Femur (tissue), 1 donor: Measurements from ENCODE around the gene CIPC.
A peak's percentile ranks its signal among the peaks of the same experiment; 100 is the strongest.

Experiments used
- DNase-seq: peaks from one replicate; pipeline ENCODE4 v3.0.0-alpha.2; 2017

The CIPC gene, protein sequence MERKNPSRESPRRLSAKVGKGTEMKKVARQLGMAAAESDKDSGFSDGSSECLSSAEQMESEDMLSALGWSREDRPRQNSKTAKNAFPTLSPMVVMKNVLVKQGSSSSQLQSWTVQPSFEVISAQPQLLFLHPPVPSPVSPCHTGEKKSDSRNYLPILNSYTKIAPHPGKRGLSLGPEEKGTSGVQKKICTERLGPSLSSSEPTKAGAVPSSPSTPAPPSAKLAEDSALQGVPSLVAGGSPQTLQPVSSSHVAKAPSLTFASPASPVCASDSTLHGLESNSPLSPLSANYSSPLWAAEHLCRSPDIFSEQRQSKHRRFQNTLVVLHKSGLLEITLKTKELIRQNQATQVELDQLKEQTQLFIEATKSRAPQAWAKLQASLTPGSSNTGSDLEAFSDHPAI

DNA sequence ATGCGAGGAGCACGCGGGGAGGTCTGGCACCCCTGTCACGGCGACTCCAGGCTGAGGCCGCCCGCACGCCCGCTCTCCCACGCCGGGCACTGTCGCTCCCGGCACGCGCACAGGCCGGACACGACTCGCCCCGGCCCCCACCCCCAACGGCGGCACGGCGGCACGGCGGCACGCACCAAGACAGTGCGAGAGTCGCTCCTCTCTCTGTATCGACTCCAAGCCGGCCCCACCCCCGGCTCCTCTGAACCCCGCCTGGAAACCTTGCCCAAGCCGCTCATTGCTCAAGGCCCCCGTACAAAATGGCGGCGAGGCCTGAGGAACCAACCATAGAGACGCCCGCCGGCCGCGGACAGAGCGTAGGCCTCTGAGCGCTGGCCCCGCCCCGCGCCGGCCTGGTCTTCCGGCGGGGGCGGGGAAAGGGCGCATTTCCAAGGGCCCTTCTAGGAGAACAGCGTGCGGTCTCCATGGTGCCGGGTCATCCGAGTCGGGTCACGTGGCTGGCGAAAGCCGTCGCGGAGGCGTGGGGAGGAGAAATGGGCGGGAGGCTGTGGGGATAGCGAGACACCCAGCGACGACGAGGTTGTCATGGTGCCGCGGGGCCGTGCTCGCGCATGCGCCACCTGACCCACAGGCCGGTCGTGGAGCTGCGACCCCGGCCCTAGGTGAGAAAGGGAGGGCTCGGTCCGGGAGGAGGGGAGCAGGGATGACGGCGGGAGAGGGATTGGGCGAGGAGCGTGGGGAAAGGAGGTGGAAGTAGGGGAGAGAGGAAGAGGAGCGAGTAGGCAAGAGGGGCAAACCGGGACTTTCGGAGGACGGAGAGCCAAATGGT lies at the start of gene CIPC:
Gene CIPC, plus strand, starts transcription at position 559 of the 829 bp plus-strand sequence. CDS start 7,451 bp downstream, outside the sequence.
- DNase-seq = peak; percentile 100

DNA sequence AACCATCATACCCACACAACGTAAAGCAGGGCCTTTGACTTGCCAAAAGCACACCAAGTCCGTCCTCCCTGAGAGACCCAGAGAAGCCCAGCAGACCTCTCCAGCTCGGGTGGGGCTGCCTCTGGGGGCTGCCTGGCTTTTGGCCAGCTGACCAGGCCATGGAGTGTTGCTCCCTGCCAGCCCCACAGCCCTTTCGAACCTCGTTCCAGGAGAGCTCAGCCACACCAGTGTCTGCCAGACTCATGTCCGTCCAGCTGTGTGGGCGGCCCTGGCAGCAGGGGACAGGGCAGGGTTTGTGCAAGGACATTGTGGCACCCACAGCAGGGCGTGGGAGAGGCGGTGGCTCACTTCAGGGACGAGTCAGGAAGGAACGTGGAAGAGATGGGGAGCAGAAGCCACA lies 46.9 kb upstream of the CIPC start:
- peak; percentile 80 for DNase-seq

DNA sequence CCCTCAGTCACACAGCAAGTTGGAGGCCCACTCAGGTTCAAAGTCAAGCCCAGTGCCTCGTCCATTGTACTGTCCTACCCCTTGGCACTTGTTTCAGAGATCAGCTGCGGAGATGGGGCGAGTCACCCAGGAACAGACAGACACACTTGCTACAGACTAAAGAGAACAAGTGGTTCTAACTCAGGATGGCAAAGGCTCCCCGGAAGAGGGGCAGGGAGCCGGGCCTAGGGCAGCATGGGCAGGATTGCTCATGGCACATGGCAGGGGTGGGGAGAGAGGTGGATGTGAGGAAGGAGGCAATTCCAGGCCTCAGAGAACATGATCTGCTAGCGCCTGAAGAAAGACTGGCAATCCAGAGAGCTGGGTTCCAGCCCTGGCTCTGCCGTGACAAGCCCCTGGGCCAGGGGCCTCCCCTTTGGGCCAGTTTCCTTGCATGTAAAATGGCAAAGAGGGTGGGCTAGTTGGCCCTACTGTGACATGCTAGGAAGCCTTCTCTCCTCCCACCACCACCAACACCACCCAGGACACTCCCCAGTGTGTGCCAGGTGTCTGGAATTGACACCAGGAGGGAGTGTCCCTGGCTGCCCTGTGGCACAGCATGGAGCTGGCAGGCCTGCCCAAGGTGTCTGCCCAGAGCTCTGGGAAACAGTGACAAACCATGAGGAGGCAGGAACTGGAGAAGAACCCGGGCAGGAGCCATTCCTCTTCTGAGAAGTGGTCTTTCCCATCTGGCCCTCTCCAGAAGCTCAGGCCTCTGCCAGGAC lies 45.6 kb upstream of the CIPC start:
- DNase-seq = no peak

DNA sequence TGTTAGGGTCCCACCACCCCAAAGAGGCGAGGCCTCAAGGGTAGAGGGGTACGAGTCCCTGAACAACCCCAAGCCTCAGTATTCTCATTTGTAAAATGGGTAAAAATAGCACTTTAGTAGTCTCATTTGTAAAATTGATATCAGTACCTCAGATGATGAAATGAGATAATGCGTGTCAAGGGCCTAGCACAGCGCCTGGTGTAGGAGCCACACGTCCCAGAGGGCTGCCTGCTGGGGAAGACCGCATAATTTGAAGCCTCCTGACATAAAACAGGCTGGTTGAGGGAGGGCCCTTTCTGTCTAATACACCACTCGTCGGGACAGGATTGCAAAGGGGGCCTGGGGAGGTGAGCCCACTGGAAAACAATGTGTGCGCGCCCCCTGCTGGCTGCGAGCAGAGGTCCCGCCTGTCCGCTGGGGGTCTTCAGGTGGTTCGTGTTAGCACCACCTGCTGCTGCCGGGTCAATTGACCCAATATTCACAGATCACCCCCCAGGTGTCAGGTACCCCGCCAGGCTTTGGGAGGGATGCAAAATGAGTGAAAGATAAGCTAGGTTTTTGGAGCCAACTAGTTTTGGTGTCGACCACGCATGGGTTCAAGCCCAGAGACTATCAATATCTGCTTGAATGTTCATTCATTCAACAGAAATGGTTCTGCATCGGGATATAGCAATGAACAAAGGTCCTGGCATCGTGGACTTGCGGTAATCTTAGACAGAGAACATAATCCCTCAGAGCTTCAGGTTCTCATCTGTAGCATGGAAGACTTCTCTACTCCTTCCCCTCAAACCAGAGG lies 44.8 kb upstream of the CIPC start:
- DNase-seq = peak; percentile 89

DNA sequence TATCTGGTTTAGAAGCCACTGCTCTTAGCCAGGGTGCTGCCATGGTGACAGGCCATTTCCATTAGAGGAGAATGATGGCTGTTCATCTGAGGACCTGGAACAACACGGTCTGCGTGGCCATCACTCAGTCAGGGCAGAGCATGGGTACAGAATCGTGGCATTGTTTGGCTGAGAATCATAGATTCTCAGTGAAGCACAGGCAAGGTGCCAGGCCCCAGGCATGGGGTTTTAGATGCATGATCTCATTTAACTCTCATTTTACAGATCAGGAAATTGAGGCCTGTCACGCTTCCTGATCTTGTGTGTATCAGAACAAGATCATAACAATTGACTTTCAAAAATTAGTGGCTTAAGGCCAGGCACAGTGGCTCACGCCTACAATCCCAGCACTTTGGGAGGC lies 42.8 kb upstream of the CIPC start:
- no peak for DNase-seq

DNA sequence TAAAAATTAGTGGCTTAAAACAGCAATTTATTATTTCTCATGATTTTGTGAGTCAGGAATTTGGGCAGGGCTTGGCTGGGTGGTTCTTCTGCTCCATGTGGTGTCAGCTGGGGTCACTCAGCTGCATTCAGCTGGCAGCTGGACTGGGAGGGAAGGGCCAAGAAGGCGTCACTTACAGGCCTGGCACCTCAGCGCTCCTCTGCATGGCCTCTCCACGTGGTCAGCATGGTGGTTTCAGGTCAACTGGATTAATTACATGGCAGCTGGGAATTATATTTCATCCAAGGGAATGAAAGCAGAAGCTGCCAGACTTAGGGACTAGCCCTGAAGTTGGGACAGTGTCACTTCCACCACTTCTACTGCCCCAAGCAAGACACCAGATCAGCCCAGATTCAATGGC lies 42.1 kb upstream of the CIPC start:
- no peak for DNase-seq

DNA sequence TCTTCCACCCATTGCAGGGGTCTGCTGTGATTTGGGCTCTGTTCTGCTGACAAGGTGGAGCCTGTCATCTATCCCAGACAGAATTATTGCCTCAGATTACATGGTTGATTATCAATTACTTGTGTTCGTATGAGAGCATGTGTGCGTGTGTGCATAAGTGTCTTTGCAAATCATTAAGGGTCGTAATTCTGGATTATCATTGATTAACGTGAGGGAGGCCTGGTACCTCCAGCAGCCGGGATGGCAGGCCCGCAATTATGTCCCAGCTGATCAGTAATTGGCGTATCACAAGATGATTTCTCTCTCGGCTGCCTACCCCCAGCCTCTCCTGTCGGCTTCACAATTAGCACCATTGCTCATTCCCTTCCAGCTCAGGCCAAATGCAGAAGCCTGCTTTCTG lies 39.9 kb upstream of the CIPC start:
- no peak for DNase-seq

DNA sequence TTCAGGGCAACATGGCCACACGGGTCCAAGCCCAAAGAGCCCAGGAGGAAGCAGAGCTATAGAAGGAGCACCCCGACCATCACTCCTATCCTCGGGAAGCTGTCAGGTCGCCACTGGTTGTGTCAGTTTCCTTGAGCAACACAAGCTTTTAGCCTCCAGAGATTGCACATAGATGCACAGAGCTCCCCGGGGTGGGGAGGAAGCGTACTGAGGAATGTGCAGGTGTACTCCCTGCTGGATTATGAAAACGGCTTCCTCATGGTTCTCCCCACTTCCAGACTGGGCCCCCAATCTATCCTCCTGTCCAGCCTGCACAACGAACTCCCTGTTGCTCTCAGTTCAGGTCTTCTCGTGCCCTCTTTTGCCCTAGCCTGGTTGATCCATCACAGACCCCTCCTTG lies 39.3 kb upstream of the CIPC start:
- DNase-seq = no peak

DNA sequence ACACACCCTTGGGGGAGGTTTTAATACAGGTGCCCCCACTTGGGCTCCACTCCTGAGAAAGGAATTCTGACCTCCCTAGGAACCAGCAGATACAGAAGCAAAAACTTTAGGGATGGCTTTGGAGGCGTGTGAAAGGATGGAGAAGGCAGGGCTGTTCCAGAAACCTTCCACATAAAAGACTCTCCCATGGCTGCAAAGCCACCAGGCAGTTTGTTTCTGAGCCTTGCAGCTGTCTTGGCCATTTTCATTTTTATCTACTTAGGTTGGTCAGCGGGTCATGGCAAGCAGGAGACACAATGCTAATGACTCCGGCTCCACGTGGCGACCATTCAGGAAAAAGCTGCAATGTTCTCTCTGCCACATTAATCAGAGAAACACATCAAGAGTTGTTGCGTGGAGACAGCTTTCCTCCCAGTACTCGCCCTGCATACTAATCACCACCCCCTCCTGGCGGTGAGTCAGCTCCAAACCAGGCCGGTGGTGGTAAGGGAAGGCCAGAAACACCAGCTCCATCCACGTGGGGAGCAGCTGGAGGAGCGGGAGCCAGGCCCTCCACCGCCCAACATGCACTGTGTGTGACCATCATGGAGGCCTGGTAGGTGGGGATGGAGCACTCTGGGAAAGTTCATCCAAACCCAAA lies 38.7 kb upstream of the CIPC start:
- DNase-seq = peak; percentile 44

DNA sequence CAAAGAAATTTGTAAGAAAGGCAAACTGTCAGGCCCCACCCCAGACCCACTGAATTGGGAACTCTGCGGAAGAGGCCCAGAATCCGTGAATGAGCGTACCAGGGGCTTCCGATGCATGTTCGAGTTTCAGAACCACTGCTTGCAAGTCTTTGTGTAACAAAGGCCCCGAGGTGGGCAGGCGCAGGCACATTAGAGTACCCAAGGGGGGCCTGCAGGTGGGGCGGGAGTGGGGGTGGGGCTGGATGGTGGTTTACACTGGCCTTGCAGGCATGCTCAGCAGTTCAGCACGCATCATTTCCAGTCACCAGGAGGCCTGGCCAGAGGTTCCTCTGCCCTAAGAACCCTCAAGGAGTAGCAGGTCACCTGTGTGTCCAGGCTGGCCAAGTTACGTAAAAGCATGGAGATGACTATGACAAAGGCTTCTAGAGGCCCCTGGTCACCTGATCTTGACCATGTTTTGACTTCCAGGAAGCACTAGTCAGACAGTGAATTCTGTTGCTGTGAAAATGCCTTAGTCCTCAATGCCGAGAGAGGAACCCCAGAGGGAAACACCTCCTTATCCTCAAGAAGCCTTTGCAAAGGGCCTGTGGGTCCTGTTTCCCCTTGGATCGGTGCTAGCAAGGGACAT lies 36.3 kb upstream of the CIPC start:
- no peak for DNase-seq

DNA sequence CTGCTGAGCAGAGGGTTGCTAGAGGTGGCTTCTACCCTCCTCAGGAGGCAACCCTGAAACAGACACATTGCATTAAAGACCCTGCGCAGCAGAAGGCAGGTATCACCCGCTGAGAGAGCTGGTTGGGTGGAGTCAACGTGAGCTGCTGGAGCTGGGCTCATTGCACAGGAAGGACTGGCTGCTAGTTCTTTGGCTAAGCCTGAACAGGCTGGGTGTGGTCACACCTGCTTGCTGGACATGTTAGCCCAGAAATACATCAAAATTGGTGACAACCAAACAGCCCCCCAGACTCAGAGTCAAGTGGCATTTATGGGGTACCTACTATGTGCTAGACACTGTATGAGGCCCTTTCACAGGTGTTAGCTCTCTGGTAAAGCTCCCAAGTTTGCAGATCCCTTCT lies 35.8 kb upstream of the CIPC start:
- no peak for DNase-seq

DNA sequence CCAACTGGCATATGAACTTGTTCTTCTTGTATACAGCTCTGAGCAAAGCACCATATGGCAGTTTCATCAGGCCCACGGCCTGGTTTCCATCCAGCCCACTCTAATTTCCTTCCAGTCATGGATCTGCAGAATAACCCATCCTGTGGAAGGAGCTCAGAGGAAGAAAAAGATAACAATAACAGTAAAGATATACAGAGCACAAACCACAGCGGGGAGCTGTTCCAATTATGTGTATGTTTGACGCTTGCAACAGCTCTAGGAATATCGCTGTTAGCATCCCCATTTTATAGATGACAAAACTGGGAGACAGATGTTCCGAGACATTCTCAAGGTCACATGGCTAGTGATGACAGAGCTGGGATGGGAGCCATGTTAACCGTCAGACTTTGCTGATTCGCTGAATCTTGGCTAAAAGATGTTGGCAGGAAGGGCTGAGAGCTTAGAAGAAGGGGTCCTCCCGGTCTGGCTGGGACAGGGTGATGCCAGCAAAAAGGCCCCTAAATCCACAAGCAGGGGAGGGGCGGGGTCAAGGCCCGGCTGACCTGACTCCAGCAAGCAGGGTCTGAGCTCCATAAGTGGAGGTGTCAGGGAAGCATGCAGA lies 34.4 kb upstream of the CIPC start:
- DNase-seq = peak; percentile 49

DNA sequence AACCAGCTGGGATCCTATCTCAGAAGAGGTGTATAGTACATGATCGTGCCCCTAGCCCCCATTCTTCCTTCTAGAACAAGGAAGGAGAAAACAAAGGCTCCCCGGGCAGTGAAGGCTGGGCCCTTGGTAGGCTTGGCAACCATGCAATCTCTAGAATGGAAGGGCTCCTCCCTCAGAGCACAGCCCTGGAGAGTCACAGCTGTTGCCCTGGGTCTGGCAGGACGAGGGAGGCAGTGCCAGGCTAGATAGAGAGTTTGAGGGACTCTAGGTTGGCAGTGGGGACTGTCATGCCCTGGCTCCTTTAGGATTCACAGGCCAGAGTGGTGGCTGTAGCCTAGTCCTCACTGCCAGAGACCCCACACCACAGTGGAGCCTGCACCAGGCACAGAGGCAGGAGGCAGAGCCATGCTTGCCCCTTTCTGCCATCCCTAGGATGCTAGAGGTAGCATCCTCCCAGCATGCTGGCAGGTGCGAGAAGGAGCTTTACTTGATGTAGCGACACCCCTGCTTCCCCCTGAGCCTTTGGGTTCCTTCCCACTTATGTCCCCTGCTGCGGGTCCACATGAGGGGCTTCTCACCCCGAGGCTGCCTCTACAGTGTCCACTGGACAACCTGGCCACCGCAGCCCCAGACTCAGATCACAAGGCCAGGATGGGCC lies 33.4 kb upstream of the CIPC start:
- no peak for DNase-seq

DNA sequence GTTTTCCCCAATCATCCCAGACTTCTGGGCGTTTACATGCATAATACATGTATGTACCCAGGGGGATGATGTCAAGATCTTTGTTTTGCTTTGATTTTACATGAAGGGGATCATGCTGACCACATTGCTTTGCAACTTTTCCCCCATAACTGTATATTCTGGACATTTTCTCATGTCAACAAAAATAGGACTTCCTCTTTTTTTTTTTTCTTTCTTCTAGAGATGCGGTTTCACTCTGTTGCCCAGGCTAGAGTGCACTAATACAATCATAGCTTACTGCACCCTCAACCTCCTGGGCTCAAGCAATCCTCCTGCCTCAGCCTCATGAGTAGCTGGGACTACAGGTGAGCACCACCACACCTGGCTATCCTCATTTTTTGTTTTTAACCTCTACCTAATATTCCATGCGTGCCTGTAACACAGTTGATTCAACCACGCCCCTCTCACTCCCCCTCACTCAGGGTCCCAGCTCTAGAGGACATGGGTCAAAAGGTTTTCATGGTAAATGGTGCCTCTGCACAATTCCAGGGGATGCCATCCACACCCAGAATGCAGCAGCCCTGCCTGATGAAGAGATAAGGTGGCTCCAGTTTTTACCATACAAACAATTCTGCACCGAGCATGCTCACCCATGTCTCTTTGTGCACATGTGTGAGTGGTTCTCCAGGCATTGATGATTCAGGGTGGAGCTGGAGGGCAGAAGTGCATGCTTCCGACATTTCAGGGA lies 32.0 kb upstream of the CIPC start:
- DNase-seq = no peak

DNA sequence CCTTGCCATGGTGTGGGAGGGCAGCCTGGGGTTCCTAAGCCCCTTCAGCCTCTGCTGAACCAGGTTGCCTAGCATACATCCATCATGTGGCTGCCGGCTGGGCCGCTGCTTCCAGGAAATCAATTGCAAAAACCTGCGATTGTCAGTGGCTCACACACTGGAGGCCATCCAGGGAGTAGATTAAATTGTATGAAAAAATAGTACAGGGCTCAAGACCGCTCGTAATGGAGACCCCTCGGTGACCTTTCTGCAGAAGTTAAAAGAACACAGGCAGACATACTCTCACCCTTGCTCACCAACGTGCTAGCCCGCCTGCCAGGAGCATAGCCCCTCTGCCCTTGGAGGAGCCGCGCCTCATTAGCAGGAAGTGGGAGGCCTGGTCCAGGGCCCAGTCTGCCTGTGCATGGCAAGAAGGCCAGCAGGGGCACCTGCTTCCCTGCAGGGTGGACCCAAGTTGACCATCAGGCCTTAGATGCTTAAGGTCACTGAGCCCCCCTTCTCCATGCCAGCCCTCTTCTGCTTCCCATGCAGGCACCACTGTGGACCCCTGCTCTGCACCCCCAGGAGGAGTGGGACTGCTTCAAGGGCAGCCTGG lies 31.4 kb upstream of the CIPC start:
- no peak for DNase-seq

DNA sequence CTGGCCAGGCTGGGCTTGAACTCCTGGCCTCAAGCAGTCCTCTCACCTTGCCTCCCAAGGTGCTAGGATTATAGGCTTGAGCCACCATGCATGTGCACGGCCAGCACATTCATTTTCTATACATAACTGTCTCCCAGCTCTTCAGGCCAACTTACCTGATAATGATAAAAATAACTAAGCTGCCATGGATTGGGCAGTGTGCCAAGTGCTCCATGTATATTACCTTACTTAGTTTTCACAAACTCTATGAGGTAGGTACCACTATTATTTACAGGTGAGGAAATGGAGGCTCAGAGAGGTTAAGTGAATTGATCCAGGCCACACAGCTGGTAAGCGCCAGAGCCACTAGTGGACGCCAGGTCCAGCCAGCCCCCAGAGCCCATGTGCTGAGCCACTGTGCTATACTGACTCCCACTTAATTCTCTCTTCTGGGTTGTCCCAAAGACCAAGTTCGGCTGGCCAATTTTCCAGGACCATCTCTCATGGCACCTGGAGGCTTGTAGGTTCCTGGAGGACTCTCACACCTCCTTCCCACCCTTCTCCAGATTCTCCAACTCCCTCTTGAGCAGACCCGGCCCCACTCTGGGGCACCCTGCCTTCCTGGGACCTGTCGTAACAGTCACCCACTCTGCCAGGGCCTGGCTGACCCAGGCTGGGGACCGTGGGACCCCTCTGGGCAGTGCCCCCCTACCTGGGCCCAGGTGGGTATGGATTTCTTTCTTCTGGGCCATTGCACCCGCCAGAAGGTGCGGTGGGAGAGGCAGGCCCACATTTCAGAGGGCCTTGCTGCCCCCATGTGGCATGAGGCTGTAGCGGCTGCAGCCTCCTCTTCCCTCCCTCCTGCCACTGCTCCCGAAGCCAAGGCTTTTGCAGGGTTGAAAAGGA lies 30.2 kb upstream of the CIPC start:
- DNase-seq = peak; percentile 81

DNA sequence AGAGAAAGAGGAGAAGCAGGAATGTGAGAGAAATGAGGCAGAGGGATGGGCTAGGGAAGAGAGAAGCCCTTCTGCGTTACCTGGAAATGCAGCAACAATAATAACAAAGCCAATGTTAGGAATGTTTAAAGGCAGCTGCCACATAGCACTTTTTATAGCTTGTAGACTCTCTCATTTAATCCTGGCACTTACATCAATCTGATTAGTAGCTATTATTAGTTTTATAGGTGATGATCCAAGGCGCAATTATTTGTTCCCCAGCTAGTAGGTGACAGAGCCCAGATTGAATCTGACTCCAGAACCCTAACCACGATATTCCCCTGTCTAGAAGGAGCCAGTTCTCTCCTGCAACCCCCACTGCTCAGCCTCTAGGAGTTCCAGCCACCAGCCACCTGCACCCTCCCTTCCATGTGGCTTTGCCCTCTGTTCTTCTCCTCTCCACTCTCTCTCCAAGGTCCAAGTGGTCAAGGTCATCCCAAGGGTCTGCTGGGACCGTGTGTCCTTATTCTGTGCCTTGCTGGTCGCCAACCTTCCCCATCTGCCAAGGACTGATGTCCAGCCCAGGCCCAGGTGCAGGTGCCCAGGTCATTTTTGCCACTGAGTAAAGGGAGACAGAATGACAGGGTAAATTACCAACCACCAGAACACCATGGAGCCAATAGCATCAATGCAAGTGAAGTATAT lies 29.4 kb upstream of the CIPC start:
- DNase-seq = no peak

DNA sequence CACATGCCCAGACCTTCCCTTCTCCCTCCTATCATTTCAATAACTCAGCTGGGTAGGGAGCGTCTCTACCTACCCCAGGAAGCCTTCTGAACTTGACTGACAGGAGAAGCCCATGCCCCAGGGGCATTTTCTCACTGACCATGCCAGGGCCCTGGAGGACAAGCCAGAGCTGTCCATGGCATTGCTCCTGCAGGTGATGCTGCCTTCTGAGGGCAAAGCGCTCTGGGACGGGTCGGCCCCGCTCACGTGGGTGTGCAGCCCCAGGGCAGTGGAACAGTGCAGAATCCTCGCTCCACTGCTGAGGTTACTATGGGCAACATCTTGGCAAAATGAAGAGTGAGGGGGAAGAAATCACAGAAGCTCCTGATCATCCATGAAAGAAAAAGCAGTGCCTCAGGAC lies 28.5 kb upstream of the CIPC start:
- no peak for DNase-seq
